OCI-LY1 (cell line): ENCODE data around the gene ANTXR1.

Experiments used
- H2AFZ ChIP-seq: fragments of 200-600 bp; sonication (generic), shearing (Covaris generic); 2 replicates; pipeline ENCODE4 v1.6.0; 2014; ENCODE audit warnings: antibody characterized with exemption, mild to moderate bottlenecking, low read length
- H3F3A ChIP-seq: fragments of 200-600 bp; sonication (generic), shearing (Covaris generic); 2 replicates; pipeline ENCODE4 v1.6.0; 2014; ENCODE audit warnings: mild to moderate bottlenecking, antibody characterized with exemption, low read length, moderate library complexity; ENCODE audit not compliant: insufficient read depth
- H3K27ac ChIP-seq: fragments of 200-600 bp; sonication (generic); 2 replicates; pipeline ENCODE4 v1.5.1; 2014; ENCODE audit warnings: low read length, mixed run types, mild to moderate bottlenecking, low read depth; ENCODE audit not compliant: poor library complexity, severe bottlenecking
- H3K27me3 ChIP-seq: fragments of 200-600 bp; sonication (generic); 2 replicates; pipeline ENCODE4 v1.6.0; 2014; ENCODE audit warnings: antibody characterized with exemption, mild to moderate bottlenecking, low read length, moderate library complexity; ENCODE audit not compliant: insufficient read depth
- H3K36me3 ChIP-seq: fragments of 200-600 bp; sonication (generic); 2 replicates; pipeline ENCODE4 v1.6.1; 2014; ENCODE audit warnings: mild to moderate bottlenecking, antibody characterized with exemption, low read length, moderate library complexity, mixed read lengths; ENCODE audit not compliant: insufficient read depth
- H3K4me1 ChIP-seq: fragments of 200-600 bp; sonication (generic); 2 replicates; pipeline ENCODE4 v1.5.1; 2014; ENCODE audit warnings: mild to moderate bottlenecking, low read length, moderate library complexity; ENCODE audit not compliant: insufficient read depth, severe bottlenecking
- H3K4me2 ChIP-seq: fragments of 200-600 bp; sonication (generic), shearing (Covaris generic); 2 replicates; pipeline ENCODE4 v1.6.1; 2014; ENCODE audit warnings: low read length
- H3K4me3 ChIP-seq: fragments of 200-600 bp; sonication (generic); 2 replicates; pipeline ENCODE4 v1.5.1; 2014; ENCODE audit warnings: low read length, low read depth, mild to moderate bottlenecking, mixed read lengths; ENCODE audit not compliant: poor library complexity, severe bottlenecking
- H3K79me2 ChIP-seq: fragments of 200-600 bp; shearing (Covaris generic); 2 replicates; pipeline ENCODE4 v1.6.1; 2016; ENCODE audit warnings: mixed run types, low read length, mixed read lengths; ENCODE audit not compliant: insufficient read depth
- H3K9ac ChIP-seq: fragments of 200-600 bp; sonication (generic), shearing (Covaris generic); 2 replicates; pipeline ENCODE4 v1.6.1; 2014; ENCODE audit warnings: mild to moderate bottlenecking, low read length, mixed read lengths
- H3K9me2 ChIP-seq: fragments of 200-600 bp; sonication (generic), shearing (Covaris generic); 2 replicates; pipeline ENCODE4 v1.6.1; 2014; ENCODE audit warnings: low read depth, mild to moderate bottlenecking, low read length, mixed read lengths
- H3K9me3 ChIP-seq: fragments of 200-600 bp; shearing (Covaris generic); 2 replicates; pipeline ENCODE4 v1.6.1; 2014; ENCODE audit warnings: low read length, mixed read lengths
- H4K20me1 ChIP-seq: fragments of 200-600 bp; sonication (generic), shearing (Covaris generic); 2 replicates; pipeline ENCODE4 v1.6.0; 2016; ENCODE audit warnings: mild to moderate bottlenecking, low read length; ENCODE audit not compliant: insufficient read depth
- CTCF ChIP-seq: fragments of 200-600 bp; sonication (generic), shearing (Covaris generic); IDR thresholded peaks from 2 replicates; pipeline ENCODE4 v1.5.1; 2017; ENCODE audit warnings: mild to moderate bottlenecking, antibody characterized with exemption, low read length, moderate library complexity, mixed read lengths
- EZH2 ChIP-seq: fragments of 200-600 bp; sonication (generic), shearing (Covaris generic); IDR thresholded peaks from 2 replicates; pipeline ENCODE4 v1.8.0; 2017; ENCODE audit warnings: borderline replicate concordance, mixed run types, mild to moderate bottlenecking, antibody characterized with exemption, low read length, moderate library complexity, mixed read lengths

Gene ANTXR1

GRCh38 chr2:69139778-69140670 is 127.0 kb downstream of the ANTXR1 start:
- no peaks in the 10 kb centered on the region for H3F3A ChIP-seq
- no peak overlapping the region for H3K4me3 ChIP-seq
- no peaks in the 10 kb centered on the region for H3K79me2 ChIP-seq
- H2AFZ ChIP-seq = no peak overlapping the region
- no peaks in the 10 kb centered on the region for H3K36me3 ChIP-seq
- H3K9me2 ChIP-seq = no peaks in the 10 kb centered on the region
- no peaks in the 10 kb centered on the region for H3K4me1 ChIP-seq
- no peak overlapping the region for H3K9ac ChIP-seq
- no peaks in the 10 kb centered on the region for H3K27me3 ChIP-seq
- no peaks in the 10 kb centered on the region for H3K9me3 ChIP-seq
- H3K27ac ChIP-seq = no peak overlapping the region
- no peak for TF ChIP-seq EZH2
- TF ChIP-seq CTCF = no peak
- H3K4me2 ChIP-seq = no peak overlapping the region
- no peaks in the 10 kb centered on the region for H4K20me1 ChIP-seq

- Histone ChIP-seq H3K4me3 (no peak overlapping the region), H2AFZ (no peak overlapping the region), H3K27me3 (peaks cover 4% of the 10 kb centered on the region), H3K36me3 (no peaks in the 10 kb centered on the region), H3F3A (no peaks in the 10 kb centered on the region), H3K9ac (no peak overlapping the region), H3K4me2 (no peak overlapping the region), H3K4me1 (no peaks in the 10 kb centered on the region), H3K79me2 (no peaks in the 10 kb centered on the region), H3K9me3 (no peaks in the 10 kb centered on the region), H3K9me2 (no peaks in the 10 kb centered on the region), H4K20me1 (no peaks in the 10 kb centered on the region), H3K27ac (no peak overlapping the region)
- TF ChIP-seq CTCF (no peak), EZH2 (no peak)
Measured at GRCh38 chr2:69141061-69141460, 128.1 kb downstream of the ANTXR1 start.

- Histone ChIP-seq H3K4me2 (no peak overlapping the region), H3K4me3 (no peak overlapping the region), H3K4me1 (no peaks in the 10 kb centered on the region), H3K9me3 (no peaks in the 10 kb centered on the region), H3K79me2 (no peaks in the 10 kb centered on the region), H2AFZ (no peak overlapping the region), H3K9me2 (no peaks in the 10 kb centered on the region), H3K27ac (no peak overlapping the region), H3K9ac (no peak overlapping the region), H3K36me3 (no peaks in the 10 kb centered on the region), H3F3A (no peaks in the 10 kb centered on the region), H4K20me1 (no peaks in the 10 kb centered on the region), H3K27me3 (peaks cover 4% of the 10 kb centered on the region)
- TF ChIP-seq CTCF (no peak), EZH2 (no peak)
Measured at GRCh38 chr2:69143748-69144360, 130.9 kb downstream of the ANTXR1 start.
